Endothelial cell (in vitro differentiated cells): Measurements from ENCODE around the gene RBM43. TPM values are rescaled to one million over a fixed set of nuclear protein-coding genes. Genes with fewer than 3 reads are reported as not detected.

ENCODE experiments used
- DNase-seq: peaks from one replicate; pipeline ENCODE4 v3.0.0; 2021; ENCODE audit warnings: low spot score
- H3K27ac Mint-ChIP-seq: one replicate; pipeline ENCODE4 v1.8.0; 2021; ENCODE audit warnings: mixed read lengths, inconsistent platforms; ENCODE audit not compliant: unreplicated experiment
- H3K27me3 Mint-ChIP-seq: one replicate; pipeline ENCODE4 v1.8.0; 2021; ENCODE audit warnings: mild to moderate bottlenecking, moderate library complexity, mixed read lengths, inconsistent platforms; ENCODE audit not compliant: unreplicated experiment
- H3K36me3 Mint-ChIP-seq: one replicate; pipeline ENCODE4 v1.8.0; 2021; ENCODE audit warnings: mild to moderate bottlenecking, low read depth, mixed read lengths, inconsistent platforms; ENCODE audit not compliant: unreplicated experiment
- H3K4me1 Mint-ChIP-seq: one replicate; pipeline ENCODE4 v1.8.0; 2021; ENCODE audit warnings: mild to moderate bottlenecking, mixed read lengths, inconsistent platforms; ENCODE audit not compliant: unreplicated experiment
- H3K4me3 Mint-ChIP-seq: one replicate; pipeline ENCODE4 v1.8.0; 2021; ENCODE audit warnings: mild to moderate bottlenecking, mixed read lengths, inconsistent platforms; ENCODE audit not compliant: unreplicated experiment
- H3K9me3 Mint-ChIP-seq: one replicate; pipeline ENCODE4 v1.8.0; 2021; ENCODE audit warnings: mixed read lengths, inconsistent platforms; ENCODE audit not compliant: unreplicated experiment
- total RNA-seq: library from RNA; stranded (reverse); fragmentation: NEBNext Ultra II Directional; extraction: Animal tissue kit (Norgen Biotek cat#: 25700); gene quantifications from one replicate; pipeline ENCODE4 v1.2.1, GENCODE V29; 2021; ENCODE audit not compliant: unreplicated experiment
- TF ChIP-seq, protein P1 (sequence below): fragments of 200-600 bp; sonication (generic); IDR thresholded peaks from one replicate; pipeline ENCODE4 v1.5.0; 2021; ENCODE audit warnings: antibody characterized with exemption; ENCODE audit not compliant: unreplicated experiment

Gene RBM43
- total RNA-seq, 1 donor from 2014 or later, result 5.7 TPM

- Mint-ChIP-seq H3K4me3 (no peak overlapping the region), H3K27ac (no peak overlapping the region), H3K36me3 (peaks cover 30% of the 10 kb centered on the region)
Observed at GRCh38 chr2:151252646-151253045, 9.0 kb downstream of the RBM43 start.

GRCh38 chr2:151251012-151251411 is 10.7 kb downstream of the RBM43 start:
- peaks cover 30% of the 10 kb centered on the region for H3K36me3 Mint-ChIP-seq
- H3K9me3 Mint-ChIP-seq, result peaks cover 4% of the 10 kb centered on the region

More at GRCh38 chr2:151252646-151253045, 9.0 kb downstream of the RBM43 start:
- Mint-ChIP-seq H3K27me3 (peaks cover 3% of the 10 kb centered on the region), H3K4me1 (no peaks in the 10 kb centered on the region), H3K9me3 (peaks cover 4% of the 10 kb centered on the region)
- TF ChIP-seq, protein P1, sequence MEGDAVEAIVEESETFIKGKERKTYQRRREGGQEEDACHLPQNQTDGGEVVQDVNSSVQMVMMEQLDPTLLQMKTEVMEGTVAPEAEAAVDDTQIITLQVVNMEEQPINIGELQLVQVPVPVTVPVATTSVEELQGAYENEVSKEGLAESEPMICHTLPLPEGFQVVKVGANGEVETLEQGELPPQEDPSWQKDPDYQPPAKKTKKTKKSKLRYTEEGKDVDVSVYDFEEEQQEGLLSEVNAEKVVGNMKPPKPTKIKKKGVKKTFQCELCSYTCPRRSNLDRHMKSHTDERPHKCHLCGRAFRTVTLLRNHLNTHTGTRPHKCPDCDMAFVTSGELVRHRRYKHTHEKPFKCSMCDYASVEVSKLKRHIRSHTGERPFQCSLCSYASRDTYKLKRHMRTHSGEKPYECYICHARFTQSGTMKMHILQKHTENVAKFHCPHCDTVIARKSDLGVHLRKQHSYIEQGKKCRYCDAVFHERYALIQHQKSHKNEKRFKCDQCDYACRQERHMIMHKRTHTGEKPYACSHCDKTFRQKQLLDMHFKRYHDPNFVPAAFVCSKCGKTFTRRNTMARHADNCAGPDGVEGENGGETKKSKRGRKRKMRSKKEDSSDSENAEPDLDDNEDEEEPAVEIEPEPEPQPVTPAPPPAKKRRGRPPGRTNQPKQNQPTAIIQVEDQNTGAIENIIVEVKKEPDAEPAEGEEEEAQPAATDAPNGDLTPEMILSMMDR, result no peak
- DNase-seq, result no peak

DNA sequence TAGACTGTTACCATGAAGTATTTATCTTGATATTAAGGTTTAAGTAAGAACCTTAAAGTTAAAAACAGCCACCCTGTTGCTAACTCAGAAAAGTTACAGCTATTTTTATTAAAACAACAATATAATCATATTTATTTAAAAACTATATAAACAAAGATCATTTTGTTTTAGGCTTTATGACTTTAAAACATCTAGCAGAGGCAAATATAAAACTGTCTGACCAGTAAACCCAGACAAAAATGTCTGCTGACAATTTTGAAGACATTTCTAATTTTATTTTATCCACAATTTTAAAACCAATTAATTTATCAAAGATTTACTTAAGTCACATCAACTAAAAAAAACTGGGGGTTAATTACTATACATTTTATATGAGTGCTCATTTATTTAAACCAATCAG is 14.2 kb downstream of the RBM43 start:
- H3K4me3 Mint-ChIP-seq, result no peak overlapping the region
- DNase-seq, result no peak
- peaks cover 4% of the 10 kb centered on the region for H3K9me3 Mint-ChIP-seq
- peaks cover 27% of the 10 kb centered on the region for H3K36me3 Mint-ChIP-seq
- no peak overlapping the region for H3K27ac Mint-ChIP-seq
- H3K4me1 Mint-ChIP-seq, result peaks cover 3% of the 10 kb centered on the region
- TF ChIP-seq, protein P1, result no peak
- peaks cover 3% of the 10 kb centered on the region for H3K27me3 Mint-ChIP-seq

More at GRCh38 chr2:151251012-151251411, 10.7 kb downstream of the RBM43 start:
- Mint-ChIP-seq H3K27me3 (peaks cover 3% of the 10 kb centered on the region), H3K4me1 (no peaks in the 10 kb centered on the region), H3K27ac (no peak overlapping the region), H3K4me3 (peak overlapping the region; percentile 15)
- TF ChIP-seq, protein P1, result no peak
- DNase-seq, result no peak

DNA sequence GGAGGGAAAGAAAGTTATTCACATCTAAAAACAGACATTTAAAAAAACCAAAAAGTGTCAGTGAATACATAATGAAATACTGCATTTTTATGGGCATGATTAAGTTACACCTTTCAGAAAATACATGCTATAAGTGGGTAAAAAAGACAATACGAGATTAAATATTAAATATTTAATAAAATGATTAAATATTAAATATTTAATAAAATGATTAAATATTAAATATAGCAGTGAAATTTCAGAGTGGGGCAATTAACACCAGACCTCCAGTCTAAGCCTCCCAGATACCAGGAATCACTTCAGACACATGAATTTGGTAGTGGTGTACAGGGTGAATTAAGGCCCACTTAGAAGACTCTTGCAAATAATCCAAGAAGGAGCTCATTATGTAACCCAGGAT is 15.5 kb downstream of the RBM43 start:
- peaks cover 3% of the 10 kb centered on the region for H3K4me1 Mint-ChIP-seq
- peaks cover 3% of the 10 kb centered on the region for H3K27me3 Mint-ChIP-seq
- H3K27ac Mint-ChIP-seq, result no peak overlapping the region
- TF ChIP-seq, protein P1, result no peak
- peaks cover 4% of the 10 kb centered on the region for H3K9me3 Mint-ChIP-seq
- no peak for DNase-seq
- peaks cover 24% of the 10 kb centered on the region for H3K36me3 Mint-ChIP-seq
- no peak overlapping the region for H3K4me3 Mint-ChIP-seq

GRCh38 chr2:151243468-151243867 is 18.2 kb downstream of the RBM43 start:
- no peaks in the 10 kb centered on the region for H3K27me3 Mint-ChIP-seq
- peaks cover 5% of the 10 kb centered on the region for H3K36me3 Mint-ChIP-seq
- no peak overlapping the region for H3K27ac Mint-ChIP-seq
- H3K4me1 Mint-ChIP-seq, result peaks cover 3% of the 10 kb centered on the region
- TF ChIP-seq, protein P1, result no peak
- H3K4me3 Mint-ChIP-seq, result no peak overlapping the region
- H3K9me3 Mint-ChIP-seq, result peaks cover under 1% of the 10 kb centered on the region
- no peak for DNase-seq
